Bronchial epithelial cell (primary cell): ENCODE results near the gene FASN. TPM values are rescaled to one million over a fixed set of nuclear protein-coding genes. Genes with fewer than 3 reads are reported as not detected.

Experiments used
- DNase-seq: peaks from one replicate; pipeline ENCODE4 v3.0.0-alpha.2; 2010; ENCODE audit warnings: low read depth
- FAIRE-seq: peaks from 2 replicates; lab custom pipeline; 2011; peaks lifted over from hg19 to GRCh38; lab: Jason Lieb, UNC
- H3K27me3 ChIP-seq: 2 replicates; pipeline ENCODE4 v1.5.1; 2011; ENCODE audit warnings: low read length; ENCODE audit not compliant: control insufficient read depth, insufficient read depth
- H3K36me3 ChIP-seq: 2 replicates; pipeline ENCODE4 v1.5.1; 2011; ENCODE audit warnings: low read length; ENCODE audit not compliant: control insufficient read depth, insufficient read depth
- H3K4me3 ChIP-seq: 2 replicates; pipeline ENCODE4 v1.5.1; 2011; ENCODE audit warnings: mild to moderate bottlenecking, low read depth, low read length, control low read depth
- total RNA-seq: library from RNA; depleted of rRNA; stranded (reverse); fragments of >200 nt; gene quantifications from 2 replicates; pipeline ENCODE4 v1.2.1, GENCODE V29; 2014
- TF ChIP-seq, protein P1 (sequence below): IDR thresholded peaks from 2 replicates; pipeline ENCODE4 v1.5.1; 2011; ENCODE audit warnings: mild to moderate bottlenecking, moderate library complexity, low read length, control low read depth, inconsistent platforms; ENCODE audit not compliant: insufficient read depth, severe bottlenecking

FASN gene
- total RNA-seq, 1 donor from 2014 or later: 37.1 TPM

GRCh38 chr17:82089723-82090548 is 8.1 kb downstream of the FASN start:
- no peak for FAIRE-seq
- no peaks in the 10 kb centered on the region for H3K27me3 ChIP-seq
- H3K4me3 ChIP-seq: no peak overlapping the region
- TF ChIP-seq, protein P1, sequence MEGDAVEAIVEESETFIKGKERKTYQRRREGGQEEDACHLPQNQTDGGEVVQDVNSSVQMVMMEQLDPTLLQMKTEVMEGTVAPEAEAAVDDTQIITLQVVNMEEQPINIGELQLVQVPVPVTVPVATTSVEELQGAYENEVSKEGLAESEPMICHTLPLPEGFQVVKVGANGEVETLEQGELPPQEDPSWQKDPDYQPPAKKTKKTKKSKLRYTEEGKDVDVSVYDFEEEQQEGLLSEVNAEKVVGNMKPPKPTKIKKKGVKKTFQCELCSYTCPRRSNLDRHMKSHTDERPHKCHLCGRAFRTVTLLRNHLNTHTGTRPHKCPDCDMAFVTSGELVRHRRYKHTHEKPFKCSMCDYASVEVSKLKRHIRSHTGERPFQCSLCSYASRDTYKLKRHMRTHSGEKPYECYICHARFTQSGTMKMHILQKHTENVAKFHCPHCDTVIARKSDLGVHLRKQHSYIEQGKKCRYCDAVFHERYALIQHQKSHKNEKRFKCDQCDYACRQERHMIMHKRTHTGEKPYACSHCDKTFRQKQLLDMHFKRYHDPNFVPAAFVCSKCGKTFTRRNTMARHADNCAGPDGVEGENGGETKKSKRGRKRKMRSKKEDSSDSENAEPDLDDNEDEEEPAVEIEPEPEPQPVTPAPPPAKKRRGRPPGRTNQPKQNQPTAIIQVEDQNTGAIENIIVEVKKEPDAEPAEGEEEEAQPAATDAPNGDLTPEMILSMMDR: no peak
- no peak for DNase-seq
- H3K36me3 ChIP-seq: peaks cover 83% of the 10 kb centered on the region

- no peak overlapping the region for H3K4me3 ChIP-seq
- no peak for FAIRE-seq
- no peak for DNase-seq
- no peaks in the 10 kb centered on the region for H3K27me3 ChIP-seq
- TF ChIP-seq, protein P1: no peak
- peaks cover 87% of the 10 kb centered on the region for H3K36me3 ChIP-seq
Measured at GRCh38 chr17:82088838-82089722, 9.0 kb downstream of the FASN start.

DNA sequence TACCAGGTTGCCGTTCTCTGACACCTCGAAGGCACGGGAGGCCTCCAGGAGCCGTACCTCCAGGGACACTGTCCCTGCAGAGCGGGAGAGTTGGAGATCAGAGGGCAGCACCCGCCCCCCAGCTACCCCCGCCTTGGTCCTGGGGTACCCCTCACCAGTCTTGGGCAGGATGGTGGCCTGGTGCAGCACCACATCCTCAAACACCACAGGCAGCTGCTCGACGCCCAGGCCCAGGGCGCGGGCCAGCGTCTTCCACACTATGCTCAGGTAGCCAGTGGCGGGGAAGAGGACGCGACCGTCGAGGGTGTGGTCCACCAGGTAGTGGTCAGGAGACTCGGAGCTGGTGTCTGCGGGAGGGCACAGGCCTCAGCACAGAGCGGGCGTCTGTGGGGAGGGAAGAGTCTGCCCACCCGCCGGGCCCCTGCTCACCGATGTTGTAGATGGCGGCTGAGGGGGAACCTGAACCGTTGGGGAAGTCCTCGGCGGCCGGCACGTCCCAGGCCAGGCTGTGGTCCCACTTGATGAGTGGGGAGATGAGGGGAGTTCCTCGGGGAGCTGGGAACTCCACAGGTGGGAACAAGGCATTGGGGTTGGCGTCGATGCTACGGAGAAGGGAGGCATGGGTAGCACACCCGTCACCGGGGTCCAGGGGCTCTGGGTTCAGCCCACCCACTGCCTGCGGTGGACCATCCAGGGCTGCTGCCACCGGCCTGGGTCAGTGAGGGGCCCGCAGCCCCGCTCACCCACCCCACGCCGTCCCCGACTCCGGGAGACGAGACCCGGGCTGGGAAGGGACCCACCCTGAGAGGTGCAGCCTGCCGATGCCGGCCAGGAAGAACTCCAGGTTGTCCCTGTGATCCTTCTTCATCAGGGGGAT is 9.8 kb downstream of the FASN start:
- H3K4me3 ChIP-seq: no peak overlapping the region
- no peaks in the 10 kb centered on the region for H3K27me3 ChIP-seq
- TF ChIP-seq, protein P1: no peak
- FAIRE-seq (no peak), DNase-seq (no peak)
- H3K36me3 ChIP-seq: peaks cover 87% of the 10 kb centered on the region

DNA sequence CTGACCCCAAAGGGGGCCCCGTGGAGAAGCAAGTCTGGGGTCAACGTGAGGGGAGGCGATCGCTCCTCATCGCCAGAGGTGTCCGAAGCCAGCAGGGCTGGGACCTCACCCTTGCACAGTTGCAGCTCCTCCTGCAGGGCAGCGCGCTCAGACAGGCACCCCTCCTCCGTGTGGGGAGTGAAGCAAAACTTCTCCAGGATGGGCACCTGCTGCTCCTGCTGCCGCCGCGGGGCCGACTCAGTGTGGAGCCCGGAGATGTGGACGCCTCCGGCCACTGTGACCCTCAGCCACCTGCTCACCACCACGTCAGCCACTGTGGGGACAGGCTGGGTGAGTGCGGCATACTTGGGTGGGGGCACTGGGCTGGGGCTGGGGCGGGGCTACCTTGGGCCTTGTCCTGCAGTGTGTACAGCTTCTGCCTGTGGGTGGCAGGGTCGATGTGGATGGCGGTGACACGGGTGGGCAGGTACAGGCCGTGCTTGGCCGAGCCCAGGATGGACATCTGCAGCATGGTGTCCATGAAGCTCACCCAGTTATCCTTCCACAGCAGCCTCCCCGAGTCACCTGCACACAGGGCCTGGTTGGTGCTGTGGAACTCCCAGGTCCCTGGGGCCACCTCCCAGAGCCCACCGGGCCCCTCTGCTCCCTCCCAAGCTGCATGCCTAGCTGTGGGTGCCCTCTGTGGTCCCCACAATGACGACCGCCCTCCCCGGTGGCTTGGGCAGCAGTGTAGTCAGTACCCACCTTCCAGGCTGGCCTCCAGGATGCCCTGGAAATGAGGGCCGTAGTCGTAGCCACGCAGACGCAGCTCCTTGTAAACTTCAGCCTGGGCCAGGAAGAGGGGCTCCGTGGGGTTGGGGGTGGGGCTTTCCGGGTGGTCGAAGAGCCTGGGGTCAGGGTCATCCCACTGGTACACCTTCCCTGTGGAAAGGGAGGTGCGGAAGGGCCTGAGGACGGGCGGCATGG is 10.8 kb downstream of the FASN start:
- Histone ChIP-seq H3K27me3 (no peaks in the 10 kb centered on the region), H3K36me3 (peaks cover 86% of the 10 kb centered on the region), H3K4me3 (no peak overlapping the region)
- DNase-seq (no peak), FAIRE-seq (no peak)
- TF ChIP-seq, protein P1: no peak
